Stimulated activated CD4-positive, alpha-beta T cell treated with anti-CD3 and anti-CD28 coated beads, Interleukin-2, amount 100 ng/mL, for 4 hours (primary cell): ENCODE data around the gene PRSS33.

Experiments
- DNase-seq: peaks from one replicate; pipeline ENCODE4 v3.0.0-alpha.2; 2020; ENCODE audit warnings: low read depth

Gene PRSS33

GRCh38 chr16:2820836-2821486, 33.6 kb upstream of the PRSS33 start:
- no peak for DNase-seq

- no peak for DNase-seq
Observed at GRCh38 chr16:2819939-2820835, 32.8 kb upstream of the PRSS33 start.

GRCh38 chr16:2819179-2819938, 32.0 kb upstream of the PRSS33 start:
- DNase-seq, result no peak

GRCh38 chr16:2818272-2818876, 31.0 kb upstream of the PRSS33 start:
- no peak for DNase-seq

GRCh38 chr16:2817340-2818271, 30.2 kb upstream of the PRSS33 start:
- no peak for DNase-seq

GRCh38 chr16:2816751-2817339, 29.5 kb upstream of the PRSS33 start, which contains the start of gene PRSS21:
TSS of gene PRSS21 (plus strand) at chr16:2817237. CDS start at chr16:2817269, 32 bp downstream.
- DNase-seq, result no peak

- no peak for DNase-seq
Observed at GRCh38 chr16:2815299-2815771, 28.0 kb upstream of the PRSS33 start.

- no peak for DNase-seq
Observed at GRCh38 chr16:2814551-2815298, 27.4 kb upstream of the PRSS33 start.

- no peak for DNase-seq
Observed at GRCh38 chr16:2813771-2814221, 26.4 kb upstream of the PRSS33 start.

- no peak for DNase-seq
Observed at GRCh38 chr16:2811703-2812471, 24.5 kb upstream of the PRSS33 start.

GRCh38 chr16:2810651-2811050, 23.3 kb upstream of the PRSS33 start:
- no peak for DNase-seq

GRCh38 chr16:2809149-2809760, 21.9 kb upstream of the PRSS33 start:
- no peak for DNase-seq

GRCh38 chr16:2808181-2808580, 20.8 kb upstream of the PRSS33 start:
- no peak for DNase-seq

- no peak for DNase-seq
Observed at GRCh38 chr16:2806286-2806685, 18.9 kb upstream of the PRSS33 start.

GRCh38 chr16:2804728-2805127, 17.4 kb upstream of the PRSS33 start:
- DNase-seq, result no peak

- DNase-seq, result no peak
Observed at GRCh38 chr16:2803545-2804195, 16.3 kb upstream of the PRSS33 start.

- no peak for DNase-seq
Observed at GRCh38 chr16:2799859-2800226, 12.5 kb upstream of the PRSS33 start.
